GM13976 (cell line): Measurements from ENCODE around the gene SRSF1.

Experiments used
- DNase-seq: peaks from one replicate; pipeline ENCODE4 v3.0.0; 2012; ENCODE audit warnings: low spot score
- CTCF ChIP-seq: IDR thresholded peaks from 2 replicates; pipeline ENCODE4 v1.5.1; 2012; ENCODE audit warnings: borderline replicate concordance, mild to moderate bottlenecking; ENCODE audit not compliant: insufficient read depth; ENCODE audit errors: extremely low read depth, missing control alignments, control extremely low read depth
- in situ Hi-C: fragments of 300-500 bp; cut with MboI; formaldehyde crosslinking; loops from one replicate; pipeline ENCODE4 v1.12.0; 2022; ENCODE audit warnings: low sequenced_read_pairs, mixed read lengths, inconsistent platforms; ENCODE audit not compliant: unreplicated experiment

The SRSF1 gene

GRCh38 chr17:58041161-58041560 lies 34.1 kb upstream of the SRSF1 start:
- TF ChIP-seq CTCF: no peak
- in situ Hi-C loops: no loop called here
- no peak for DNase-seq

GRCh38 chr17:58040386-58040785 lies 33.3 kb upstream of the SRSF1 start:
- DNase-seq: no peak
- in situ Hi-C loops: no loop called here
- no peak for TF ChIP-seq CTCF

GRCh38 chr17:58039975-58040374 lies 32.9 kb upstream of the SRSF1 start:
- in situ Hi-C loops: no loop called here
- no peak for DNase-seq
- no peak for TF ChIP-seq CTCF

GRCh38 chr17:58032691-58033415 lies 25.8 kb upstream of the SRSF1 start:
- TF ChIP-seq CTCF: no peak
- DNase-seq: no peak
- in situ Hi-C loops: no loop called here

- TF ChIP-seq CTCF: no peak
- no peak for DNase-seq
- in situ Hi-C loops: no loop called here
Measured at GRCh38 chr17:58028578-58028977, 21.5 kb upstream of the SRSF1 start.

GRCh38 chr17:58020401-58020800 lies 13.4 kb upstream of the SRSF1 start:
- DNase-seq: no peak
- in situ Hi-C loops: no loop called here
- TF ChIP-seq CTCF: no peak
